Natural killer cell (primary cell): ENCODE data around the gene CCDC15. TPM values are rescaled to one million over a fixed set of nuclear protein-coding genes. Genes with fewer than 3 reads are reported as not detected.

ENCODE experiments used
- ATAC-seq, 3 donors: fragments of 150-1000 bp in 2 of 3; fragments of 200-7000 bp in 1 of 3; cut with Tn5 transposase; 1 replicate in 1 of 3; 2 replicates in 2 of 3; pipeline ENCODE4 v1.10.0; 2021; ENCODE audit warnings: mild to moderate bottlenecking in 2 of 3, moderate library complexity in 2 of 3
- DNase-seq, 2 donors: peaks; one replicate each; pipeline versions ENCODE4 v3.0.0 to v3.0.0-alpha.2; 2013 to 2021; ENCODE audit warnings: mixed read lengths in 1 of 2
- H3K27ac ChIP-seq: one replicate; pipeline ENCODE4 v1.5.1; 2013; ENCODE audit warnings: mild to moderate bottlenecking, low read length
- H3K27me3 ChIP-seq: one replicate; pipeline ENCODE4 v1.6.1; 2013; ENCODE audit warnings: low read length; ENCODE audit not compliant: control insufficient read depth, insufficient read depth
- H3K36me3 ChIP-seq: one replicate; pipeline ENCODE4 v1.6.1; 2013; ENCODE audit warnings: low read length; ENCODE audit not compliant: control insufficient read depth, insufficient read depth
- H3K4me1 ChIP-seq: one replicate; pipeline ENCODE4 v1.6.1; 2013; ENCODE audit warnings: low read length; ENCODE audit not compliant: control insufficient read depth, insufficient read depth
- H3K4me3 ChIP-seq: one replicate; pipeline ENCODE4 v1.5.1; 2013; ENCODE audit warnings: low read length
- H3K9me3 ChIP-seq: one replicate; pipeline ENCODE4 v1.6.1; 2013; ENCODE audit warnings: low read length; ENCODE audit not compliant: control insufficient read depth, insufficient read depth
- H3K27ac Mint-ChIP-seq, 2 donors: one replicate each; pipeline ENCODE4 v1.8.0; 2022; ENCODE audit warnings: mild to moderate bottlenecking in 2 of 2, mixed read lengths in 2 of 2, moderate library complexity in 1 of 2
- H3K27me3 Mint-ChIP-seq, 2 donors: one replicate each; pipeline ENCODE4 v1.8.0; 2022; ENCODE audit warnings: low read depth in 2 of 2, mixed read lengths in 2 of 2
- H3K36me3 Mint-ChIP-seq: one replicate; pipeline ENCODE4 v1.8.0; 2022; ENCODE audit warnings: mixed read lengths
- H3K4me1 Mint-ChIP-seq, 2 donors: one replicate each; pipeline ENCODE4 v1.8.0; 2022; ENCODE audit warnings: mixed read lengths in 2 of 2
- H3K4me3 Mint-ChIP-seq: one replicate; pipeline ENCODE4 v1.8.0; 2022; ENCODE audit warnings: mild to moderate bottlenecking, moderate library complexity, mixed read lengths
- H3K9me3 Mint-ChIP-seq, 2 donors: one replicate each; pipeline ENCODE4 v1.8.0; 2022; ENCODE audit warnings: mixed read lengths in 2 of 2
- WGBS: methylation state at CpG from one replicate; pipeline ENCODE4 v1.1.7; 2013; ENCODE audit warnings: missing lambda C conversion rate; ENCODE audit not compliant: insufficient coverage; 5-methylcytosine and 5-hydroxymethylcytosine counted together
- intact Hi-C: fragments of 100-400 bp; cut with micrococcal nuclease; formaldehyde crosslinking; loops from one replicate; pipeline ENCODE4 v1.14.2; 2022
- total RNA-seq, 4 donors: library from RNA; stranded (reverse); fragments of 120-200 nt in 1 of 4; gene quantifications; one replicate each; pipeline versions ENCODE4 v1.2.3 to v1.2.4, GENCODE V29; 2013 to 2022
- TF ChIP-seq, protein P1 (sequence below): fragments of 200-600 bp; IDR thresholded peaks from one replicate; pipeline ENCODE4 v1.8.0; 2022; ENCODE audit warnings: antibody characterized with exemption

The CCDC15 gene, protein sequence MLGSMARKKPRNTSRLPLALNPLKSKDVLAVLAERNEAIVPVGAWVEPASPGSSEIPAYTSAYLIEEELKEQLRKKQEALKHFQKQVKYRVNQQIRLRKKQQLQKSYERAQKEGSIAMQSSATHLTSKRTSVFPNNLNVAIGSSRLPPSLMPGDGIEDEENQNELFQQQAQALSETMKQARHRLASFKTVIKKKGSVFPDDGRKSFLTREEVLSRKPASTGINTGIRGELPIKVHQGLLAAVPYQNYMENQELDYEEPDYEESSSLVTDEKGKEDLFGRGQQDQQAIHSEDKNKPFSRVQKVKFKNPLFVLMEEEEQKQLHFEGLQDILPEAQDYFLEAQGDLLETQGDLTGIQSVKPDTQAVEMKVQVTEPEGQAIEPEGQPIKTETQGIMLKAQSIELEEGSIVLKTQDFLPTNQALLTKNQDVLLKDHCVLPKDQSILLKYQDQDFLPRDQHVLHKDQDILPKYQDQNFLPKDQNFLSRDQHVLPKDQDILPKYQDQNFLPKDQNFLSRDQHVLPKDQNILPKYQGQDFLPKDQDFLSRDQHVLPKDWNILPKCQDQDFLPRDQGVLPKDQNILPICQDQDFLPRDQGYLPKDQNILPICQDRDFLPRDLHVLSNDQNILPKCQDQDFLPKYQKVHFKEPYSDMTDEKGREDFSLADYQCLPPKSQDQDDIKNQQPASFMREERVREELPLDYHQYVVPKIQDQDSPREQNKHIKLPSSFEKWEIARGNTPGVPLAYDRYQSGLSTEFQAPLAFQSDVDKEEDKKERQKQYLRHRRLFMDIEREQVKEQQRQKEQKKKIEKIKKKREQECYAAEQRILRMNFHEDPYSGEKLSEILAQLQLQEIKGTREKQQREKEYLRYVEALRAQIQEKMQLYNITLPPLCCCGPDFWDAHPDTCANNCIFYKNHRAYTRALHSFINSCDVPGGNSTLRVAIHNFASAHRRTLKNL
- total RNA-seq, result 1 to 10 TPM; 3.8 to 4.7 (median 3.9) TPM
- total RNA-seq (2013), result 5.9 TPM

DNA sequence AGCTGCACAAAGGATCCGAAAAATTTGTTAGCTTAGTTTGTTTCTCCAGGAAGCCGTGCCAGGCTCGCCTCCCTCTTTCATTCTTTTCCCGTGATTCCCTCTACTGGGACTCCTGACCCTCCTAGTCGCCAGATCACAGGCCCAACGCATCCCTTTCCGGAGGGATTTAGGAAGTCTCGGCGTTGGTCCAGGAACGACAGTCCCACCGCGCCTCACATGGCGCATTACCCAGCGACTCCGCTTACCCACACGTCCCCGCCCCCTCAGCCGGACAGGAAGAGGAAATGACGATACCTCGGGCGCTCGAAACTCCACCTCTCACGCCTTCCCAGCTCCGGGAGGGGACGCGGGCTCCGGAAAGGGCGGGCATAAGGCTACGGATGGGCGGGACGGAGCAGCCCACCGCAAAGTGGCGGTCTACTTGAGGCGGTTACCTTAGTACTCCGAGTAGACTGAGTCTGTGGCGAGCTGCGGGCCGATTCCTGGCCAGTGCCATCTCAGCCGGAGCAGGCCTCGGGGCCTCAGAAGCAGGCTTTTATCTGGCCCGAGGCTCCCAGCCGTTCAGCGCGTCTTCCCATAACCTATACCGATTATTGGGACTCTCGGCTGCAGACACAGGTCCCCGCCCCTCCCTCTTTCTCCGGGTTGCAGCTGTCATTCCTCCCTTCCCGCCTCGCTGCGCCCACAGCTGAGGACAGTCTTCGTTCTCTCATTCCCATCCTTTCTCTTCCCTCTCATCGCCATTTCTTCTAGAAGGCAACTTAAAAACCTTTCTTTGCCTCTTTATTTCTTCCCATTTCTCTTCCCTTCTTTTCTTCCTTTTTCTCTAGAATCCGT lies at the start of gene CCDC15:
CCDC15 (plus strand) TSS at position 450 of the 837 bp plus-strand sequence. CDS start 531 bp downstream, outside the sequence.
- ATAC-seq (peak; percentile 99), DNase-seq (peak; percentile 91 to 98)
- H3K9me3 Mint-ChIP-seq, result no peaks in the 10 kb centered on the region
- TF ChIP-seq, protein P1, sequence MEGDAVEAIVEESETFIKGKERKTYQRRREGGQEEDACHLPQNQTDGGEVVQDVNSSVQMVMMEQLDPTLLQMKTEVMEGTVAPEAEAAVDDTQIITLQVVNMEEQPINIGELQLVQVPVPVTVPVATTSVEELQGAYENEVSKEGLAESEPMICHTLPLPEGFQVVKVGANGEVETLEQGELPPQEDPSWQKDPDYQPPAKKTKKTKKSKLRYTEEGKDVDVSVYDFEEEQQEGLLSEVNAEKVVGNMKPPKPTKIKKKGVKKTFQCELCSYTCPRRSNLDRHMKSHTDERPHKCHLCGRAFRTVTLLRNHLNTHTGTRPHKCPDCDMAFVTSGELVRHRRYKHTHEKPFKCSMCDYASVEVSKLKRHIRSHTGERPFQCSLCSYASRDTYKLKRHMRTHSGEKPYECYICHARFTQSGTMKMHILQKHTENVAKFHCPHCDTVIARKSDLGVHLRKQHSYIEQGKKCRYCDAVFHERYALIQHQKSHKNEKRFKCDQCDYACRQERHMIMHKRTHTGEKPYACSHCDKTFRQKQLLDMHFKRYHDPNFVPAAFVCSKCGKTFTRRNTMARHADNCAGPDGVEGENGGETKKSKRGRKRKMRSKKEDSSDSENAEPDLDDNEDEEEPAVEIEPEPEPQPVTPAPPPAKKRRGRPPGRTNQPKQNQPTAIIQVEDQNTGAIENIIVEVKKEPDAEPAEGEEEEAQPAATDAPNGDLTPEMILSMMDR, result no peak
- peaks cover 32% of the 10 kb centered on the region for H3K4me1 ChIP-seq
- H3K36me3 Mint-ChIP-seq, result no peaks in the 10 kb centered on the region
- H3K9me3 ChIP-seq, result no peaks in the 10 kb centered on the region
- H3K27me3 ChIP-seq, result no peaks in the 10 kb centered on the region
- no peaks in the 10 kb centered on the region for H3K27me3 Mint-ChIP-seq
- no peaks in the 10 kb centered on the region for H3K36me3 ChIP-seq
- H3K4me1 Mint-ChIP-seq, result no peaks in the 10 kb centered on the region
- no peak within 1 kb of the TSS for H3K4me3 Mint-ChIP-seq
- intact Hi-C loops, result loop anchor here (1.0 to 5.0 kb wide), 5 partner anchors 77 to 933 kb away; partner anchors contain the start of genes CHEK1, HYLS1, SLC37A2 and TMEM218
- peak within 1 kb of the TSS; percentile 80 for H3K27ac ChIP-seq
- under 1% methylated on average over 54 of the region's 54 CpGs for WGBS
- H3K27ac Mint-ChIP-seq, result no peak within 1 kb of the TSS
- peak within 1 kb of the TSS; percentile 68 for H3K4me3 ChIP-seq

DNA sequence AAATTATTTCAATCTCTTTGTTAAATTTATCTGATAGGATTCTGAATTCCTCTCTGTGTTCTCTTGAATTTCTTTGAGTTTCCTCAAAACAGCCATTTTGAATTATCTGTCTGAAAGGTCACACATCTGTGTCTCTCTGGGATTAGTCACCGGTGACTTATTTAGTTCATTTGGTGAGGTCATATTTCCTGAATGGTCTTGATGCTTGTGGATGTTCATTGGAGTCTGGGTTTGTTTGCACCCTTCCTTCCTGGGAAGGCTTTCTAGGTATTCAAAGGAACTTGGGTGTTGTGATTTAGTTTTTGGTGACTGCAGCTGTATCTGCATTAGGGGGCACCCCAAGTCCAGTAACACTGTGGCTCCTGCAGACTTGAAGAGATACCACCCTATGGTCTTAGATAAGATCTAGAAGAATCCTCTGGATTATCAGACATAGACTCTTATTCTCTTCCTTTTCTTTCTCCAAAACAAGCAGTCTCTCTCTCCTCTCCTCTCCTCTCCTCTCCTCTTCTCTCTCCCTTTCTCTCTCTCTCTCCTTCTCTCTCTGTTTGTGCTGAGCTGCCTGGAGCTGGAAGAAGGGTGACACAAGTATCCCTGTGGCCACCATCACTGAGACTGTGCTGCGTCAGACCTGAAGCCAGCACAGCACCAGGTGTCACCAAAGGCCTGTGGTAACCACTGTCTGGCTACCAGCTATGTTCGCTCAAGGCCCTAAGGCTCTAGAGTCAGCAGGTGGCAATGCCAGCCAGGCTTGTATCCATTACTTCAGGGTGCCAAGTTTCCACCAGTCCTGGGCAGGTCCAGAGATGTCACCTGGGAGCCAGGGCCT lies 38.2 kb upstream of the CCDC15 start:
- no peak overlapping the region for H3K4me3 Mint-ChIP-seq
- Histone ChIP-seq H3K9me3 (peaks cover 5% of the 10 kb centered on the region), H3K4me3 (no peak overlapping the region), H3K27ac (no peak overlapping the region), H3K4me1 (peaks cover 7% of the 10 kb centered on the region), H3K27me3 (no peaks in the 10 kb centered on the region), H3K36me3 (no peaks in the 10 kb centered on the region)
- TF ChIP-seq, protein P1, result no peak
- intact Hi-C loops, result no loop called here
- peaks cover 9% of the 10 kb centered on the region for H3K36me3 Mint-ChIP-seq
- DNase-seq, result peak in 1 of 2 donors; percentile 36
- H3K9me3 Mint-ChIP-seq, result no peaks in the 10 kb centered on the region
- ATAC-seq, result no peak
- H3K27ac Mint-ChIP-seq, result no peak overlapping the region
- H3K4me1 Mint-ChIP-seq, result no peaks in the 10 kb centered on the region
- WGBS, result 79% methylated on average over 3 of the region's 3 CpGs
- H3K27me3 Mint-ChIP-seq, result peaks cover 8 to 30% of the 10 kb centered on the region in 2 donors

DNA sequence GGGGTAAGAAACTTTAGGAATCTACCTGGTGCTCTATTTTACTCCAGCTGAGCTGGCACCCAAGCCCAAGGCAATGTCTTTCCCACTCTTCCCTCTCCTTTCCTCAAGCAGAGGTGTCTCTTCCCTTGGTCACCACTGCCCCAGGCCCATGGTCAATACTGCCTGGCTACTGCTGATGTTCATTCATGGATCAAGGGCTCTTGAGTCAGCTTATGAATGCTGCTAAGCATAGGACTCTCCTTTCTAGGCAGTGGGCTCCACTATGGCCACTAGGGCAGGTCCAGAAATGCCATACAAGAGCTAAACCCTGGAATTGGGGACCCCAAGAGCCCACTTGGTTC lies 37.7 kb upstream of the CCDC15 start:
- Mint-ChIP-seq H3K4me3 (no peak overlapping the region), H3K4me1 (no peaks in the 10 kb centered on the region), H3K9me3 (no peaks in the 10 kb centered on the region), H3K36me3 (peaks cover 8% of the 10 kb centered on the region), H3K27ac (no peak overlapping the region), H3K27me3 (peaks cover 8 to 30% of the 10 kb centered on the region in 2 donors)
- no peaks in the 10 kb centered on the region for H3K36me3 ChIP-seq
- DNase-seq (no peak), ATAC-seq (no peak)
- no peak overlapping the region for H3K27ac ChIP-seq
- H3K27me3 ChIP-seq, result no peaks in the 10 kb centered on the region
- TF ChIP-seq, protein P1, result no peak
- intact Hi-C loops, result no loop called here
- H3K4me3 ChIP-seq, result no peak overlapping the region
- H3K9me3 ChIP-seq, result peaks cover 5% of the 10 kb centered on the region
- peaks cover 10% of the 10 kb centered on the region for H3K4me1 ChIP-seq
